HG03045 (cell line): Measurements from ENCODE around the gene SLC1A3.

Experiments
- ATAC-seq: cut with Tn5 transposase; IDR thresholded peaks from one replicate; pipeline ENCODE4 v1.9.1; 2021; ENCODE audit warnings: mild to moderate bottlenecking, moderate library complexity; ENCODE audit not compliant: unreplicated experiment

The SLC1A3 gene

GRCh38 chr5:36712706-36713105 is 106.3 kb downstream of the SLC1A3 start:
- no peak for ATAC-seq

GRCh38 chr5:36713541-36713940 is 107.1 kb downstream of the SLC1A3 start:
- ATAC-seq = no peak

- no peak for ATAC-seq
Observed at GRCh38 chr5:36717131-36717695, 110.8 kb downstream of the SLC1A3 start.

GRCh38 chr5:36719282-36719681 is 112.9 kb downstream of the SLC1A3 start:
- no peak for ATAC-seq

GRCh38 chr5:36720688-36721087 is 114.3 kb downstream of the SLC1A3 start:
- no peak for ATAC-seq

GRCh38 chr5:36721664-36722235 is 115.3 kb downstream of the SLC1A3 start:
- no peak for ATAC-seq

GRCh38 chr5:36722900-36723299 is 116.5 kb downstream of the SLC1A3 start:
- ATAC-seq = no peak

- ATAC-seq = peak; percentile 53
Observed at GRCh38 chr5:36723912-36724311, 117.5 kb downstream of the SLC1A3 start.

- ATAC-seq = peak; percentile 90
Observed at GRCh38 chr5:36724467-36725332, 118.3 kb downstream of the SLC1A3 start.

GRCh38 chr5:36726317-36726716 is 119.9 kb downstream of the SLC1A3 start:
- ATAC-seq = no peak

- ATAC-seq = no peak
Observed at GRCh38 chr5:36726767-36727166, 120.4 kb downstream of the SLC1A3 start.

GRCh38 chr5:36728697-36729543 is 122.5 kb downstream of the SLC1A3 start:
- ATAC-seq = no peak

GRCh38 chr5:36730537-36731216 is 124.3 kb downstream of the SLC1A3 start:
- ATAC-seq = no peak

GRCh38 chr5:36733183-36733582 is 126.8 kb downstream of the SLC1A3 start:
- no peak for ATAC-seq

GRCh38 chr5:36734422-36734821 is 128.0 kb downstream of the SLC1A3 start:
- no peak for ATAC-seq

GRCh38 chr5:36735891-36736290 is 129.5 kb downstream of the SLC1A3 start:
- ATAC-seq = no peak
